Glutamatergic neuron (in vitro differentiated cells): ENCODE measurements around the gene TSPAN5. TPM values are rescaled to one million over a fixed set of nuclear protein-coding genes. Genes with fewer than 3 reads are reported as not detected.

Source experiments
- DNase-seq: peaks from one replicate; pipeline ENCODE4 v3.0.0; 2022
- H3K27ac Mint-ChIP-seq: one replicate; pipeline ENCODE4 v1.8.0; 2020; ENCODE audit warnings: mild to moderate bottlenecking, mixed read lengths, inconsistent platforms; ENCODE audit not compliant: unreplicated experiment
- H3K27me3 Mint-ChIP-seq: one replicate; pipeline ENCODE4 v1.8.0; 2020; ENCODE audit warnings: mild to moderate bottlenecking, moderate library complexity, mixed read lengths, inconsistent platforms; ENCODE audit not compliant: unreplicated experiment
- H3K36me3 Mint-ChIP-seq: one replicate; pipeline ENCODE4 v1.8.0; 2020; ENCODE audit warnings: mild to moderate bottlenecking, mixed read lengths, inconsistent platforms; ENCODE audit not compliant: unreplicated experiment
- H3K4me1 Mint-ChIP-seq: one replicate; pipeline ENCODE4 v1.8.0; 2020; ENCODE audit warnings: mild to moderate bottlenecking, low read depth, mixed read lengths, inconsistent platforms; ENCODE audit not compliant: unreplicated experiment
- H3K4me3 Mint-ChIP-seq: one replicate; pipeline ENCODE4 v1.8.0; 2020; ENCODE audit warnings: mild to moderate bottlenecking, mixed read lengths, inconsistent platforms; ENCODE audit not compliant: unreplicated experiment
- H3K9me3 Mint-ChIP-seq: one replicate; pipeline ENCODE4 v1.8.0; 2020; ENCODE audit warnings: mild to moderate bottlenecking, moderate library complexity, mixed read lengths, inconsistent platforms; ENCODE audit not compliant: unreplicated experiment
- total RNA-seq: library from RNA; stranded (reverse); fragmentation: NEBNext Ultra II Directional; extraction: Animal tissue kit (Norgen Biotek cat#: 25700); gene quantifications from one replicate; pipeline ENCODE4 v1.2.1, GENCODE V29; 2021; ENCODE audit not compliant: unreplicated experiment
- TF ChIP-seq, protein P1 (sequence below): fragments of 200-600 bp; sonication (generic); IDR thresholded peaks from one replicate; pipeline ENCODE4 v1.5.0; 2021; ENCODE audit not compliant: partially characterized antibody, unreplicated experiment

The TSPAN5 gene
- total RNA-seq, 1 donor from 2014 or later = 40.5 TPM

DNA sequence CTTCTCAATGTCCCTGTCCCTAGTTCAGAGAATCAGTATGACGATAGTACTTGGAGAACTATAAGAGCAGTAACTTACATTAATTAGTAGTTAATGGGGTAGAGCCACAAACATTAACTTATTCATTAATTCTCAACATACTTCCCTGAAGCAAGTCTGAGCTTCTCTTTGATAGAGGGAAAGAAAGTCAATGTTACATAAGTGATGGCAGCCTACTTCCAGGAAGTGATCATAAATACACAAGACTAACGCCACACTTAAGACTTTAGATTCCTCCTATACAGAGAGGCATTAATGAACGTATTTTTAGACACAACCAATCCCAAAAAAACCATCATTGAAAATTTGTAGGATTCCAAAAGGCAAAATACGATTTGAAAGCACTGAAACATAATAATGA, 33.8 kb downstream of the TSPAN5 start:
- no peak for DNase-seq
- H3K4me1 Mint-ChIP-seq = peaks cover 26% of the 10 kb centered on the region
- no peaks in the 10 kb centered on the region for H3K9me3 Mint-ChIP-seq
- no peaks in the 10 kb centered on the region for H3K27me3 Mint-ChIP-seq
- no peak overlapping the region for H3K4me3 Mint-ChIP-seq
- TF ChIP-seq, protein P1, sequence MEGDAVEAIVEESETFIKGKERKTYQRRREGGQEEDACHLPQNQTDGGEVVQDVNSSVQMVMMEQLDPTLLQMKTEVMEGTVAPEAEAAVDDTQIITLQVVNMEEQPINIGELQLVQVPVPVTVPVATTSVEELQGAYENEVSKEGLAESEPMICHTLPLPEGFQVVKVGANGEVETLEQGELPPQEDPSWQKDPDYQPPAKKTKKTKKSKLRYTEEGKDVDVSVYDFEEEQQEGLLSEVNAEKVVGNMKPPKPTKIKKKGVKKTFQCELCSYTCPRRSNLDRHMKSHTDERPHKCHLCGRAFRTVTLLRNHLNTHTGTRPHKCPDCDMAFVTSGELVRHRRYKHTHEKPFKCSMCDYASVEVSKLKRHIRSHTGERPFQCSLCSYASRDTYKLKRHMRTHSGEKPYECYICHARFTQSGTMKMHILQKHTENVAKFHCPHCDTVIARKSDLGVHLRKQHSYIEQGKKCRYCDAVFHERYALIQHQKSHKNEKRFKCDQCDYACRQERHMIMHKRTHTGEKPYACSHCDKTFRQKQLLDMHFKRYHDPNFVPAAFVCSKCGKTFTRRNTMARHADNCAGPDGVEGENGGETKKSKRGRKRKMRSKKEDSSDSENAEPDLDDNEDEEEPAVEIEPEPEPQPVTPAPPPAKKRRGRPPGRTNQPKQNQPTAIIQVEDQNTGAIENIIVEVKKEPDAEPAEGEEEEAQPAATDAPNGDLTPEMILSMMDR = no peak
- H3K27ac Mint-ChIP-seq = no peak overlapping the region
- H3K36me3 Mint-ChIP-seq = peaks cover 5% of the 10 kb centered on the region

DNA sequence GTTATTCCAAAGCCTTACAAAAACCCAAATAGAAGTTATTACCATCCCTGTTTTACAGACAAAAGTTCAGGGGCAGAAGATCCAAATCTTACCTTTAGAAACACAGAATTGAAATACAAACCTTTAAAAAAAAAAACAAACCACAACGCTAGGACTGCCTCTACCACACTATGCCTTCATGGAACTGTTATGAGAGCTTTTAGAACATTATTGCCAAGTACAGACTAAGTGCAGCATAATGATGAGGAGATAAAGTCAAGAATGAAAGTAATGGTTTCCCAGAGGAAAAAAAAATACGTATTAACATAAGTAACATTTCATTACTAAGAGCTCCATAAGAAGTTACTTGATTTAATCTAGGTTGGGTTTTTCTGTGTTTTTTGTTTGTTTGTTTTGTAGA, 34.3 kb downstream of the TSPAN5 start:
- DNase-seq = no peak
- no peak overlapping the region for H3K27ac Mint-ChIP-seq
- no peaks in the 10 kb centered on the region for H3K27me3 Mint-ChIP-seq
- H3K4me1 Mint-ChIP-seq = peaks cover 31% of the 10 kb centered on the region
- H3K36me3 Mint-ChIP-seq = peaks cover 5% of the 10 kb centered on the region
- TF ChIP-seq, protein P1 = no peak
- H3K4me3 Mint-ChIP-seq = no peak overlapping the region
- H3K9me3 Mint-ChIP-seq = no peaks in the 10 kb centered on the region

DNA sequence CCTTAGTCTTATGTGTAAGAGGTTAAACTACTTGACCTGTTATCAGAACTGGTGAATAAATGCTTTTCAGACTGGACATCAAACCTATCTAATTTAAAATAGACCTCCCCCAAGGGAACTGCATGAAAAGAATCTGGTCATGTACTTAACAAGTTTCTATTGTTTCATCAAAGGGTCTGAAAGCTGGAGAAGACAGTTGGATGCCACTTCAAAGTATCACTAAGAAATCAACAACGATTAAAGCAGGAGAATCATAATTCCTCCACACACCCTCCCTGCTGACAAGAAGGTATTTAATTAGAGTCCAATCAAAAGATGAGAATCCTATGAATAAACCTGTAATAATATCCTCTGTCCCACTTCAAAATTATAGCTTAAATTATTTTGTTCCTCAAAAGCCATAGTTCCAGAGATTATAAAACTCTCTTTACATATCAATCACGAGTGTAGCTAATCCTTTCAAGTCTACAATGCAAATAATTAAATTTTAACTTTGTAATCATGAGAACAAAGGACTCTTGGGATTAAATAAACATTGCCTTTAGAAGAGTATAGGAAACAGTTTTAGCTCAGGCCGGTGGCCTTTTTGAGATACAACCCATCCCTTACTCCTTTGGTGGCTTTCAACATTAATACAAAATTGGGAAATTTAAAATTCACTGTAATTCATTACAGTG, 35.1 kb downstream of the TSPAN5 start:
- Mint-ChIP-seq H3K4me1 (peaks cover 38% of the 10 kb centered on the region), H3K27me3 (no peaks in the 10 kb centered on the region), H3K36me3 (peaks cover 5% of the 10 kb centered on the region), H3K9me3 (no peaks in the 10 kb centered on the region), H3K27ac (no peak overlapping the region), H3K4me3 (no peak overlapping the region)
- DNase-seq = no peak
- TF ChIP-seq, protein P1 = no peak

- DNase-seq = no peak
- H3K27me3 Mint-ChIP-seq = peaks cover 2% of the 10 kb centered on the region
- H3K4me1 Mint-ChIP-seq = peaks cover 42% of the 10 kb centered on the region
- H3K4me3 Mint-ChIP-seq = no peak overlapping the region
- peak overlapping the region; percentile 53 for H3K27ac Mint-ChIP-seq
- TF ChIP-seq, protein P1 = no peak
- peaks cover 2% of the 10 kb centered on the region for H3K9me3 Mint-ChIP-seq
- no peaks in the 10 kb centered on the region for H3K36me3 Mint-ChIP-seq
Measured at GRCh38 chr4:98620087-98620784, 38.2 kb downstream of the TSPAN5 start.

- TF ChIP-seq, protein P1 = no peak
- peaks cover 2% of the 10 kb centered on the region for H3K27me3 Mint-ChIP-seq
- H3K4me1 Mint-ChIP-seq = peaks cover 46% of the 10 kb centered on the region
- no peak for DNase-seq
- H3K36me3 Mint-ChIP-seq = no peaks in the 10 kb centered on the region
- peak overlapping the region; percentile 68 for H3K4me3 Mint-ChIP-seq
- peak overlapping the region; percentile 53 for H3K27ac Mint-ChIP-seq
- H3K9me3 Mint-ChIP-seq = peaks cover 2% of the 10 kb centered on the region
Measured at GRCh38 chr4:98619180-98619579, 39.2 kb downstream of the TSPAN5 start.
